Colonic mucosa (tissue), 4 donors: ENCODE results near the gene A2ML1. TPM values are rescaled to one million over a fixed set of nuclear protein-coding genes. Genes with fewer than 3 reads are reported as not detected.
"Not testable (repeated sequence)": the region's sequence is repeated elsewhere in the genome, so short reads cannot be mapped to it uniquely, and the experiment has no call there.

ENCODE experiments used
- DNase-seq: peaks from one replicate; pipeline ENCODE4 v3.0.0-alpha.2; 2020
- H3K27ac ChIP-seq: fragments of 200-600 bp; one replicate; pipeline ENCODE4 v1.8.0; 2021
- H3K27me3 ChIP-seq: fragments of 200-600 bp; one replicate; pipeline ENCODE4 v1.8.0; 2021
- H3K36me3 ChIP-seq: fragments of 200-600 bp; one replicate; pipeline ENCODE4 v1.8.0; 2021
- H3K4me1 ChIP-seq: fragments of 200-600 bp; one replicate; pipeline ENCODE4 v1.8.0; 2021; ENCODE audit warnings: mild to moderate bottlenecking
- H3K4me3 ChIP-seq: fragments of 200-600 bp; one replicate; pipeline ENCODE4 v1.8.0; 2021
- H3K9ac ChIP-seq, 2 donors: one replicate each; pipeline ENCODE4 v1.7.0; 2013; ENCODE audit warnings: control low read depth in 2 of 2, low read depth in 2 of 2, low read length in 2 of 2
- H3K9me3 ChIP-seq: fragments of 200-600 bp; one replicate; pipeline ENCODE4 v1.8.0; 2021
- intact Hi-C: fragments of 100-400 bp; cut with DNase I; formaldehyde crosslinking; loops from one replicate; pipeline ENCODE4 v1.14.1; 2022
- total RNA-seq, 2 donors: library from RNA; stranded (reverse); fragmentation: NEBNext Ultra II Directional in 1 of 2; extraction: Animal tissue kit (Norgen Biotek cat#: 25700) in 1 of 2; gene quantifications; one replicate each; pipeline ENCODE4 v1.2.1, GENCODE V29; 2021
- TF ChIP-seq, protein P1 (sequence below): fragments of 200-600 bp; IDR thresholded peaks from one replicate; pipeline ENCODE4 v1.8.0; 2022; ENCODE audit warnings: antibody characterized with exemption, mild to moderate bottlenecking
- donor health status: healthy.
- donor health status: DM: no; HTN: no; CAD: no.
- donor health status: DM: no; HTN: no; CAD: no.

The A2ML1 gene
- total RNA-seq, 2 donors from 2014 or later = not detected

DNA sequence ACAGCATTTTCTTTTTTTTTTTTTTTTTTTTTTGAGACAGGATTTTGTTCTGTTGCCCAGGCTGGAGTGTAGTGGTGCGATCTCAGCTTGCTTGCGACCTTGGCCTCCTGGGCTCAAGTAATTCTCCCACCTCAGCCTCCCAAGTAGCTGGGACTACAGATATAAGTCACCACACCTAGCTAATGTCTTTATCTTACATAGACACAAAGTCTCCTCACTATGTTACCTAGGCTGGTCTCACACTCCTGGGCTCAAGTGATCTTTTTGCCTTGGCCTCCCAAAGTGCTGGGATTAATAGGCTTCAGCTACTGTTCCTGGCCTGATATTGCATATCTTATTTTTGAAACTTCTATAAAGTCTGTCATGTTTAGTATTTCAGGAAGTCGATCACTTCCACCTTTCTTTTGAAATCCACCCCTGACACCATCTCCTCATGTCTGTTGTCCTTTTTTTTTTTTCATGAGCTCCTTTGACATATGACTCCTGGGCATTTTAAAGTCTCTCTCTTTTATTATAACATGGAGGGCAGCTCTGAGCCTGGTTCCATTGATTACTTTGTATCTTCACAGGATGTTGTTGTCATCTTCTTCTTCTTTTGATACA is 5.9 kb upstream of the A2ML1 start:
- Histone ChIP-seq H3K9me3 (no peaks in the 10 kb centered on the region), H3K27me3 (no peaks in the 10 kb centered on the region), H3K4me3 (no peak overlapping the region), H3K4me1 (no peaks in the 10 kb centered on the region), H3K9ac (no peak overlapping the region), H3K27ac (no peak overlapping the region), H3K36me3 (no peaks in the 10 kb centered on the region)
- intact Hi-C loops = no loop called here
- DNase-seq = no peak
- TF ChIP-seq, protein P1, sequence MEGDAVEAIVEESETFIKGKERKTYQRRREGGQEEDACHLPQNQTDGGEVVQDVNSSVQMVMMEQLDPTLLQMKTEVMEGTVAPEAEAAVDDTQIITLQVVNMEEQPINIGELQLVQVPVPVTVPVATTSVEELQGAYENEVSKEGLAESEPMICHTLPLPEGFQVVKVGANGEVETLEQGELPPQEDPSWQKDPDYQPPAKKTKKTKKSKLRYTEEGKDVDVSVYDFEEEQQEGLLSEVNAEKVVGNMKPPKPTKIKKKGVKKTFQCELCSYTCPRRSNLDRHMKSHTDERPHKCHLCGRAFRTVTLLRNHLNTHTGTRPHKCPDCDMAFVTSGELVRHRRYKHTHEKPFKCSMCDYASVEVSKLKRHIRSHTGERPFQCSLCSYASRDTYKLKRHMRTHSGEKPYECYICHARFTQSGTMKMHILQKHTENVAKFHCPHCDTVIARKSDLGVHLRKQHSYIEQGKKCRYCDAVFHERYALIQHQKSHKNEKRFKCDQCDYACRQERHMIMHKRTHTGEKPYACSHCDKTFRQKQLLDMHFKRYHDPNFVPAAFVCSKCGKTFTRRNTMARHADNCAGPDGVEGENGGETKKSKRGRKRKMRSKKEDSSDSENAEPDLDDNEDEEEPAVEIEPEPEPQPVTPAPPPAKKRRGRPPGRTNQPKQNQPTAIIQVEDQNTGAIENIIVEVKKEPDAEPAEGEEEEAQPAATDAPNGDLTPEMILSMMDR = no peak

DNA sequence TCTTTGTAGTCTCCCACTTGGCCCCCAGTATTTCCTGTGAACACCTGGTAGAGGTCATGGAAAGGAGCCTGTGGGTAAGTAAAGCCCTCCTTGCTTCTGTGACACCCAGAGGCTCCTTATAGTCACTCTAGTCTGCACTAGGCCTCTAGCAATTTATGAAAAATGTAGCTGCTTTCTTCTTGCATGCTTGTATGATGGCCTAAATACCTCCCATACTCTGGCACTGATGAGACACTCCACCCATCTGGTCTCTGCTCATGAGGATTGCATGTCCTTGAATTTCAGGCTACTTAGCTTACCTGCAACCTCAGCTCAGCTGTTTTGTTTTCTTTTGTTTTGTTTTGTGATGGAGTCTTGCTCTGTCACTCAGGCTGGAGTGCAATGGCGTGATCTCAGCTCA is 4.6 kb upstream of the A2ML1 start:
- Histone ChIP-seq H3K4me1 (no peaks in the 10 kb centered on the region), H3K9me3 (no peaks in the 10 kb centered on the region), H3K27me3 (no peaks in the 10 kb centered on the region), H3K27ac (no peak overlapping the region), H3K9ac (no peak overlapping the region), H3K36me3 (no peaks in the 10 kb centered on the region), H3K4me3 (no peak overlapping the region)
- TF ChIP-seq, protein P1 = no peak
- intact Hi-C loops = no loop called here
- no peak for DNase-seq

DNA sequence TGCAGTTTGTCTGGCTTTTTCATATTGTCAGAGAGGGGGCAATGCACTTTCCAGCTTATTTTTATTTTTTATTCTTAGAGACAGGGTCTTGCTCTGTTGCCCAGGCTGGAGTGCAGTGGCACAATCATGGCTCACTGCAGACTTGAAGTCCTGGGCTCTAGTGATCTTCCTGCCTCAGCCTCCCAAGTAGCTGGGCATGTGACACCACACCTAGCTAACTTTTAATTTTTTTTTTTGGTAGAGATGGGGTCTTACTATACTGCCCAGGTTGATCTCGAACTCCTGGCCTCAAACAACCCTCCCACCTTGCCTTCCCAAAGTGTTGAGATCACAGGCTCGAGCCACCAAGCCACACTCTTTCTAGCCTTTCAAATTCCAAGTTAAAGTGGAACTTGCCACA is 3.9 kb upstream of the A2ML1 start:
- intact Hi-C loops = no loop called here
- H3K4me1 ChIP-seq = no peaks in the 10 kb centered on the region

GRCh38 chr12:8819666-8819980 is 2.8 kb upstream of the A2ML1 start:
- TF ChIP-seq, protein P1 = no peak
- DNase-seq = no peak
- Histone ChIP-seq H3K9me3 (no peaks in the 10 kb centered on the region), H3K27ac (no peak overlapping the region), H3K4me1 (no peaks in the 10 kb centered on the region), H3K27me3 (no peaks in the 10 kb centered on the region), H3K9ac (no peak overlapping the region), H3K36me3 (no peaks in the 10 kb centered on the region), H3K4me3 (no peak overlapping the region)
- intact Hi-C loops = no loop called here

More for the DNA sequence above, 3.9 kb upstream of the A2ML1 start:
- DNase-seq = no peak
- Histone ChIP-seq H3K9ac (no peak overlapping the region), H3K36me3 (no peaks in the 10 kb centered on the region), H3K27ac (no peak overlapping the region), H3K4me3 (no peak overlapping the region), H3K9me3 (no peaks in the 10 kb centered on the region), H3K27me3 (no peaks in the 10 kb centered on the region)
- TF ChIP-seq, protein P1 = no peak

GRCh38 chr12:8820676-8821407 is 1.6 kb upstream of the A2ML1 start:
- H3K4me1 ChIP-seq, H3K4me3 ChIP-seq, H3K27me3 ChIP-seq, H3K36me3 ChIP-seq, H3K9me3 ChIP-seq, DNase-seq, H3K9ac ChIP-seq, H3K27ac ChIP-seq: not testable (repeated sequence)
- intact Hi-C loops = loop anchor here (10.0 kb wide), 1 partner anchor 136 kb away; no protein-coding TSS in a partner anchor

DNA sequence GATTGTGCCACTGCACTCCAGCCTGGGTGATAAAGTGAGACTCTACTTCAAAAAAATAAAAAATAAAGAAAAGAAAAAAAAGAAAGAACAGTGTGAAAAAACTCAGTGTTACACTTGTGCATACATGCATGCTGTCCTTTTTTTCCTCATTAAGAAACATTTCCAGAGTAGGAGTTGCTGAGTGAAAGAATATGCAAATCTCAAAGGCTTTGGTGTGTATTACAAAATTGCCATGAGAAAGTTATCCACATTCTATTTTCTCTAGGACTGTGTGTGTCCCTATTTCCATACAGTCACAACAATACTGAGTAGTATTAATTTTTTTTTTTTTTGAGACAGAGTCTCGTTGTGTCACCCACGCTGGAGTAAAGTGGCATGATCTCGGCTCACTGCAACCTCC is 830 bp upstream of the A2ML1 start:
- Histone ChIP-seq H3K4me1 (no peaks in the 10 kb centered on the region), H3K9ac (no peak overlapping the region), H3K9me3 (no peaks in the 10 kb centered on the region), H3K36me3 (no peaks in the 10 kb centered on the region), H3K27ac (no peak overlapping the region), H3K4me3 (no peak overlapping the region), H3K27me3 (no peaks in the 10 kb centered on the region)
- TF ChIP-seq, protein P1 = no peak
- intact Hi-C loops = loop anchor here (10.0 kb wide), 1 partner anchor 137 kb away; no protein-coding TSS in a partner anchor
- no peak for DNase-seq
